Neuron (in vitro differentiated cells): ENCODE results near the gene FOXL1.

ENCODE experiments used
- H2AFZ ChIP-seq: one replicate; pipeline ENCODE4 v1.6.1; 2013; ENCODE audit warnings: low read depth, mild to moderate bottlenecking, inconsistent platforms, low read length, moderate library complexity
- H3K27me3 ChIP-seq: one replicate; pipeline ENCODE4 v1.6.1; 2013; ENCODE audit warnings: low read length; ENCODE audit not compliant: insufficient read depth
- H3K36me3 ChIP-seq: one replicate; pipeline ENCODE4 v1.6.1; 2013; ENCODE audit warnings: low read length; ENCODE audit not compliant: insufficient read depth
- H3K4me1 ChIP-seq: one replicate; pipeline ENCODE4 v1.6.1; 2013; ENCODE audit warnings: low read length; ENCODE audit not compliant: insufficient read depth
- H3K4me3 ChIP-seq: 2 replicates; pipeline ENCODE4 v1.5.1; 2013; ENCODE audit warnings: mild to moderate bottlenecking, low read length, moderate library complexity
- H3K9me3 ChIP-seq: one replicate; pipeline ENCODE4 v1.6.1; 2013; ENCODE audit warnings: low read length

FOXL1 gene

DNA sequence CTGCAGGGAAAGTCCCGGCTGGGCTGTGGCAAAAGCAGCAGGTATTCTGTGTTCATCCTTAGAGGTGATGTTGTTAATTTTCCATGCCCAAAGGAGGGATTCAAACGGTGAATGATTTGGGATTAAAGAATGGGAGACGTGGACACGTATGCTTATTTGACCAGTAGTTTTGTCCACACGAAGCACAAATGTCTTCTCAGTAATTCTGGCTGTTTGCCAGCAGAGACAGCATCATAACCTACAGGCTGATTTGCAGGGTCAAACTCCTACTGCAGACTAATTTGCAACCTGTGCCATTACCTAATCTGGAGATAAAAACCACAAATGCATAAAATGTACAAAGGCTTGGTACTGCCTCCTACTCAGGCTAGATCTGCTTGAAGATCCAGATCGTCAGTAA is 37.5 kb upstream of the FOXL1 start:
- Histone ChIP-seq H3K4me3 (no peak overlapping the region), H3K36me3 (peaks cover 57% of the 10 kb centered on the region), H2AFZ (no peak overlapping the region), H3K9me3 (no peaks in the 10 kb centered on the region), H3K4me1 (no peaks in the 10 kb centered on the region), H3K27me3 (no peaks in the 10 kb centered on the region)

DNA sequence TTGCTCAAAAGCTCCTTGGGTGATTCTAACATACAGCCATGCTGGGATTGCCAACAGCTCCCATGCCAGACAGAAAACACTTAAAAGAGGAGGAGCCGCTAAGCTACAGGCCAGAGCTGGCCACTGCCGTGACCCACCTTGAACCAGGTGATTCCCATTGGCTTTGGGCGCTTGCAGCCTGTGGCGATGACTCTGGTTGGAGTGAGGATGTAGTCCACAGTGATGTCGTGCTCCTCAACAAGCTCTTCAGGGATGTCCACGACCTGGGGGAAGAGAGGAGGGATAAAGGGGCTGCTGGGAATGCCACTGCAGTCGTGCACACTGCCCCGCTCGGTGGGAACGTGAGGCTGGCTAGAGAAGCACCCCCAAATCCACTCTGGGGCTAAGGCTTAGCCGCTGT is 36.8 kb upstream of the FOXL1 start:
- peaks cover 59% of the 10 kb centered on the region for H3K36me3 ChIP-seq
- H3K4me3 ChIP-seq, result no peak overlapping the region
- H2AFZ ChIP-seq, result no peak overlapping the region
- H3K9me3 ChIP-seq, result no peaks in the 10 kb centered on the region
- H3K4me1 ChIP-seq, result no peaks in the 10 kb centered on the region
- no peaks in the 10 kb centered on the region for H3K27me3 ChIP-seq

DNA sequence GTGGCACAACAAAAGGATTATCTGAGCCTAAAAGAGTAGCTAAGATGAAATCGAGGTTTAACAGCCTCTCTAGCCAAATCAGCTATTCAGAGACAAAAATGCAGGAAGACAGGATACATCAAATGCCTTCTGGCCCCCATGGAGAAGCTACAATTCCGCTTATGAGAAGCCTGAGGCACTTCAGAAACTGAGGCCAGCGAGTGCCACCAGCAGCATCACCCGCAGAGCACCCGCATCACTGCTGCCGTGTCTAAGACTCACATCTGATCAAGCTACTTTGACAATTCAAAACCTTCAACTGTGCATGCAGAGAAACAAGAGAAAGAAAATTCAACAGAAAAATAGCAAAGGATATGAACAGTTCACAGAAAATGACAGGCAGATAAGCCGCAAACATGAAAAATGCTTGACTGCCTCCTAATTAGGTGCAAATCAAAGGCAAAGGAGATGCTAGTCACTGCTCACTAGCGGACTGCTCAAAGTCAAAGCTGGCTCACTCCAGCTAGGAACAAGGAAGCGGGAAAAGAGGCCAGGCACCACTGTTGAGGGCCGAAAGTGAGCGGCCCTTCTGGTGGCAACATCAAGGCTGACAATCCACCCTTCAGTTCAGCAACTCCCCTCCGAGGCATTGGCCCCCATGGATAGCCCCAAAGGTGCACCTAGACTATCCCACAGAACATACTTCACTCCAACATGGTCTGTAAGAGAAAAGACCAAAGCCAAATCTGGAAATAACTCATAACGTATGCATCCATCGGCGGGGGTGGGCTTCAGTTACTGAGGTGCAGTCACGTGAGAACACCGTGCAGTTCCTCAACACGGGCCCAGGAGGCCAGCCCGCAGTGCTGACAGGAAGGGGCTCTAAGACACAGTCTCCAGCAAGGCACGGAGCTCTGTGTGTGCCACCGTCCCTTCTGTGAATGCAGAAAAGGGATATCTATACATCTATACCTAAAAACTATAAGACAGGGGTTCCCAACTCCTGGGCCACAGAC is 35.3 kb upstream of the FOXL1 start:
- H3K36me3 ChIP-seq, result peaks cover 60% of the 10 kb centered on the region

DNA sequence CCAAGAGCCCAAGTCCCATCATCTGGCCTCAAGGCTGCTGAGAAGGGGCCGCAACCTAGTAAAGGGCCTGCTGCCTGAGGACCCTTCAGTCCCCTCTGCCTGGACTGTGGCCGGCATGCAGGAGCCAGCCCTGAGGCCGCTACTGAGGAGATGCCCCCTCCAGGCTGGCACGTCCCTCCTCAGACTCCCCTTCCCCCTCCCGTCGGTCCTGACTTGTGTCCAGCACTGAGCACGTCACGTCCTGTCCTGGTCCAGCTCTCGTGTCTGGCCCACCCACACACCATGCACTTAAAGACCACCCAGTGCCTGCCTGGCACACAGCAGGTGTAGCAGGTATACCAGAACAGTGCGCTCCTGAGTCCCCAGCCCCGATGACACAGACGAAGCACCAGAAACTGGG is 32.9 kb upstream of the FOXL1 start:
- Histone ChIP-seq H3K4me1 (no peaks in the 10 kb centered on the region), H3K36me3 (peaks cover 52% of the 10 kb centered on the region)

More for the DNA sequence above, 35.3 kb upstream of the FOXL1 start:
- Histone ChIP-seq H3K9me3 (no peaks in the 10 kb centered on the region), H3K4me1 (no peaks in the 10 kb centered on the region), H3K4me3 (no peak overlapping the region), H2AFZ (no peak overlapping the region), H3K27me3 (no peaks in the 10 kb centered on the region)

DNA sequence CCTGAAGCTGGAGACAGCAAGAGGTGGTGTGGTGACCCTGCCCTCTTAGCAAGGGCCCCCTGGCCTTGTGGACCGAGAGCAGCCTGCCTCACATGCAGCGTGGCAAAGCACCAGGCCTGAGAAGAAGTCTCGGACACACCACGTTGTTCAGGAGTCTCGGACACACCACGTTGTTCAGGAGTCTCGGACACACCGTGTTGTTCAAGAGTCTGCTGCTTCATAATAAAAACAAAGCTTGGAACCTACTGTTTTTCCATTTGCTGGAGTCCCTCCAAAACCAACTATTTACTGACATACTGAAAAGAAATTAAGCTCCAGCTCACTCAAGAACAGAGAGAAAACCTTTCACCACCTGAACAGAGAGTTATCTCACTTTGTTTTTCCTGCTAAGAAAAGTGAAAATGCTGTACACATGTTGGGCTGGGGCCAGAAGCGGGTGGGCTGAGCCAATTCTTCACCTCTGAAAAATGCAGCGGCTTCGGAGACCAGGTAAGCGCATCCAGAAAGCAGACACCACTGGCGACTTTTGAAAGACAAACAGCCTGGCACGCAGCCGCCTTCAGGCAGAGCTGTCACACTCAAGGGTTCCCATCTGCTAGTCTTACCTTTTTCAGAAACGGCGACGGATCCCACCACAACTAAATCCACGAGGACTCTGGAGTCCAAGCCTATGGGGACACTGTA is 32.3 kb upstream of the FOXL1 start:
- Histone ChIP-seq H3K9me3 (no peaks in the 10 kb centered on the region), H3K4me1 (no peaks in the 10 kb centered on the region), H3K27me3 (no peaks in the 10 kb centered on the region), H2AFZ (no peak overlapping the region), H3K4me3 (no peak overlapping the region), H3K36me3 (peaks cover 51% of the 10 kb centered on the region)

More for the DNA sequence above, 32.9 kb upstream of the FOXL1 start:
- H3K9me3 ChIP-seq, result no peaks in the 10 kb centered on the region
- H3K4me3 ChIP-seq, result no peak overlapping the region
- H2AFZ ChIP-seq, result no peak overlapping the region
- no peaks in the 10 kb centered on the region for H3K27me3 ChIP-seq

DNA sequence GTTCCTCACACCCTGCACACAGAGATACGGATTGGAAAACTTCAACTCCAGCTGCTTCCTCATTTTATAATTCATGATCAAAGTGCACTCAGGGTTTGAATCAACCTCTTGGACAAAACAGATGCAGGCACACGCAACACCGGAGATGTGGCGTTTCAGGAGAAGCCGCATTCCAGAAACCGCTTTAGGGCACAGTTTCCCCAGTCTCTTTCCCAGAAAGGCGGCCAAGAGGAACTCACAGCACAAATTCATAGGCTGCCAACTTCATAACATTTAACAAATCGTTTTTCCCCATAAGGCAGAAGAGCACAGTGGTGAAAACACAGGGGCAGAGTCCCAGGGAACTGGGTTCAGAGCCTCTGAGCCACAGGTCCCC is 31.7 kb upstream of the FOXL1 start:
- Histone ChIP-seq H3K4me3 (no peak overlapping the region), H3K9me3 (no peaks in the 10 kb centered on the region), H3K4me1 (no peaks in the 10 kb centered on the region), H2AFZ (no peak overlapping the region), H3K27me3 (no peaks in the 10 kb centered on the region), H3K36me3 (peaks cover 49% of the 10 kb centered on the region)

DNA sequence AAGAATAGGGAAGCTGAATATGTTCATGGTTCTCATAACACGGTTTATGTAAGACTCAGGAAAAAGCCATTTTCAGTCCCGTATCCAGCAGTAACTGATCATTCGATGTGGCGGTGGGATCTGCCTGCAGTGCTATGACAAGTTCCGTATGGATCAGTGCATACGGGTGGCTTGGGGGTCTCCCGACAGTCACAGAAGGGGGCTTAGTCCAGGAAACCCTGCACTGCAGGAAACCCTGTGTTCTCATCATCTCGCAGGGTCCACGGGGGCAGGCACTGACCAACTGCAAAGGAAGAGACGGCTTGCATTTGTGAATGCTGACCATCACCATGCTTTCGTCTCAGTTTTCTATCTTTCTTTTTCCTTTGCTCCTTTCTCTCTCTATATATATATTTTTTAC is 31.1 kb upstream of the FOXL1 start:
- no peak overlapping the region for H2AFZ ChIP-seq
- no peaks in the 10 kb centered on the region for H3K9me3 ChIP-seq
- no peaks in the 10 kb centered on the region for H3K27me3 ChIP-seq
- H3K4me1 ChIP-seq, result no peaks in the 10 kb centered on the region
- H3K36me3 ChIP-seq, result peaks cover 45% of the 10 kb centered on the region
- no peak overlapping the region for H3K4me3 ChIP-seq

DNA sequence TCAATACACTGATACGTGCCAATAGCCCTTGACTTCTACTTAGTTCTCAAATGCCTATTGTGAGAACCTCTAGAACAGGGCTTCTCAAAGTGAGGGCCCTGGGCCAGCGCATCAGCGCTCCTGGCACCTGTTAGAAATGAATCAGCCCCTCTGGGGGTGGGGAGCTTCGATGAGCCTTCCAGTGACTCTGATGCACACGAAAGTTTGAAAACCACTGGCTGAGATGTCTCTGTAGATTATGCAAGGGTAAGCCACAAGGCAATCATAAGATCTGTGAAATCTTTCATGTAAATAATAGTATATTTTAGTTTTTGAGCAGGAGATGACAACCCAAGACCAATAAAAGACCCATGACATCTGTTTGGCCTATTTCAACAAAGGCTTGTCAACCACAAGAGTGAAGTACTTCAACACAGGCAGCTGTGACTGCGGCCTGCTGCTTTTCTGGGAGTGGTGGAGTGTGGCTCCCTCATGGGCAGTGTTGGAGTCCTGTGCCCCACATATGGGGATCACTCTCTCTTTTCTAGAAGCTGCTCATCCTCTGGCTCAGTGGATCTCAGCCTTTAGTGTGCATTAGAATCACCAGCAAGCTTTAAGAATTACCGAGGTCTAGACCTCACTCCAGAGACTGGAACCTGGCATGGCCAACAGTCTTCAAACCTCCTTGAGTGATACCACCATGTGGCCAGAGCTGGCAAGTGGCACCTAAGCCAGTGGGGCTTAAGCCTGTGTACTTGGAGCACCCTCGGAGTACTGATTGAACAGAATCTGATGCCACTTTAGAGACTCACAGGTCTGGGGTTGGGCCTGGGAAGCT is 29.1 kb upstream of the FOXL1 start:
- H3K36me3 ChIP-seq, result peaks cover 47% of the 10 kb centered on the region
- H2AFZ ChIP-seq, result no peak overlapping the region
- H3K4me3 ChIP-seq, result no peak overlapping the region
- no peaks in the 10 kb centered on the region for H3K27me3 ChIP-seq
- H3K9me3 ChIP-seq, result no peaks in the 10 kb centered on the region
- peaks cover 3% of the 10 kb centered on the region for H3K4me1 ChIP-seq

DNA sequence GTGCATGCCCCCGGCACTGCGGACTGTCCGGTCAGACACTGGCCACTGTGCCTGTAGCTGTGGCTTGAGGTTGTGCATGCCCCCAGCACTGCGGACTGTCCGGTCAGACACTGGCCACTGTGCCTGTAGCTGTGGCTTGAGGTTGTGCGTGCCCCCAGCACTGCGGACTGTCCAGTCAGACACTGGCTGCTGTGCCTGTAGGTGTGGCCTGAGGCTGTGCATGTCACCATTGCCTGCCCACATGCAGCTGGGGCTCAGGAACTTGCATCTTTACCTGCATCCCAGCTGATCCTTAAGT is 28.5 kb upstream of the FOXL1 start:
- no peaks in the 10 kb centered on the region for H3K27me3 ChIP-seq
- no peak overlapping the region for H3K4me3 ChIP-seq
- no peak overlapping the region for H2AFZ ChIP-seq
- peaks cover 8% of the 10 kb centered on the region for H3K4me1 ChIP-seq
- H3K9me3 ChIP-seq, result no peaks in the 10 kb centered on the region
- H3K36me3 ChIP-seq, result peaks cover 43% of the 10 kb centered on the region

DNA sequence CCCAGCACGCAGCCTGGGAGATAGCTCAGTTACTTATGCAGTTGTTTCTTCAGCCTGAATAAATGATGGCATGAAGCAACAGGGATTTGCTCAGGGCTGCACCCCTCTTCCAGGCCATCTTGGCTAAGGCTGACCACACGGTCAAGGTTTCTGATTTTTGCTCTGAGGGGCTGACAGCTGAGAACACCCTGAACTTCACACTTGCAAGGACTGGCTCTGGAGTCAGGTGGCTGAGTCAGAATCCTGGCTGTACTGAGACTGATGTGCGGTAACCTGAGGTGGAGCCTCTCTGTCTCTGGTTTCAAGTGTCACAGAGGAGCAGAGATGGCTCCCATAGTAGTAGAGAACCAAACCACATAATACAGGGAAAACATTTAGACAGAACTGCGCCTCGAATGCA is 28.1 kb upstream of the FOXL1 start:
- H3K36me3 ChIP-seq, result peaks cover 40% of the 10 kb centered on the region
- no peaks in the 10 kb centered on the region for H3K27me3 ChIP-seq
- no peak overlapping the region for H3K4me3 ChIP-seq
- no peaks in the 10 kb centered on the region for H3K9me3 ChIP-seq
- H3K4me1 ChIP-seq, result peaks cover 8% of the 10 kb centered on the region
- no peak overlapping the region for H2AFZ ChIP-seq

DNA sequence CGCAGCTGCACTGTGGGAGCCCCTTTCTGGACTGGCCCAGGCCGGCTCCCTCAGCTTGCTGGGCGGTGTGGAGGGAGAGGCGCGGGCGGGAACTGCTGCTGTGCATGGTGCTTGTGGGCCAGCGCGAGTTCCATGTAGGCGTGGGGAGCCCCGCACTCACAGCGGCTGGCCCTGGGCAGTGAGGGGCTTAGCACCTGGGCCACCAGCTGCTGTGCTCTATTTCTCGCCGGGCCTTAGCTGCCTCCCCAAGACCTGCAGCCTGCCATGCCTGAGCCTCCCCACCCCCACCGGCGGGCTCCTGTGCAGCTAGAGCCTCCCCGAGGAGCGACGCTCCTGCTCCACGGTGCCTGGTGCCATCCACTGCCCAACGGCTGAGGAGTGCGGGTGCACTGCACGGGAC is 25.0 kb upstream of the FOXL1 start:
- Histone ChIP-seq H2AFZ (no peak overlapping the region), H3K36me3 (peaks cover 22% of the 10 kb centered on the region), H3K9me3 (no peaks in the 10 kb centered on the region), H3K4me3 (no peak overlapping the region), H3K27me3 (peaks cover 2% of the 10 kb centered on the region), H3K4me1 (peaks cover 14% of the 10 kb centered on the region)

DNA sequence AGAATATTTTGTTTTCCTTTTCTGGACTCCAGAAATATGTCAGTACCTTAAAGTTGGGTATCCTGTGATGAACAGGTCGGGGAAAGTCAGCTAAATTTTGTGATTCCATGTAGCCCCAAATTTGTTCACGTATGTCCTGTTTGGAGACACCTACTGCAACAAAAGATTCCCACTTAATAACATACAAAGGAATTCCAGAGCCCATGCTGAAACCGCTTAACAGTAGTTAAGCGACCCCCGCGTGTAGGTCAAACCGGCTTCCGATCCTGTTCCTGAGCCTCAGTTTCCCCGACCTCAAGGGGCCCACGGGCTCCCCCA is 23.8 kb upstream of the FOXL1 start:
- Histone ChIP-seq H3K27me3 (peaks cover 2% of the 10 kb centered on the region), H3K36me3 (peaks cover 19% of the 10 kb centered on the region), H3K4me3 (peak overlapping the region; percentile 97), H3K4me1 (peaks cover 14% of the 10 kb centered on the region), H2AFZ (peak overlapping the region; percentile 44), H3K9me3 (no peaks in the 10 kb centered on the region)
